Adrenal gland (tissue), 5 donors: Measurements from ENCODE around the gene CXADR.

Experiments used
- POLR2A ChIP-seq, 2 donors: fragments of 450-650 bp; IDR thresholded peaks; one replicate each; pipeline ENCODE4 v1.6.1; 2017; ENCODE audit warnings: antibody characterized with exemption in 2 of 2, mild to moderate bottlenecking in 2 of 2, moderate library complexity in 1 of 2
- TF ChIP-seq, protein P1 (sequence below), 6 experiments: fragments of 450-650 bp in 4 of 6; fragments of 200-600 bp in 2 of 6; sonication (generic) in 1 of 6; IDR thresholded peaks; 1 replicate in 5 of 6; 2 replicates in 1 of 6; pipeline versions ENCODE4 v1.5.1 to v1.8.0; 2016 to 2021; ENCODE audit warnings: antibody characterized with exemption in 6 of 6, mild to moderate bottlenecking in 2 of 6, moderate library complexity in 1 of 6
- donor health status: DM: no; HTN: no; CAD: no.

DNA sequence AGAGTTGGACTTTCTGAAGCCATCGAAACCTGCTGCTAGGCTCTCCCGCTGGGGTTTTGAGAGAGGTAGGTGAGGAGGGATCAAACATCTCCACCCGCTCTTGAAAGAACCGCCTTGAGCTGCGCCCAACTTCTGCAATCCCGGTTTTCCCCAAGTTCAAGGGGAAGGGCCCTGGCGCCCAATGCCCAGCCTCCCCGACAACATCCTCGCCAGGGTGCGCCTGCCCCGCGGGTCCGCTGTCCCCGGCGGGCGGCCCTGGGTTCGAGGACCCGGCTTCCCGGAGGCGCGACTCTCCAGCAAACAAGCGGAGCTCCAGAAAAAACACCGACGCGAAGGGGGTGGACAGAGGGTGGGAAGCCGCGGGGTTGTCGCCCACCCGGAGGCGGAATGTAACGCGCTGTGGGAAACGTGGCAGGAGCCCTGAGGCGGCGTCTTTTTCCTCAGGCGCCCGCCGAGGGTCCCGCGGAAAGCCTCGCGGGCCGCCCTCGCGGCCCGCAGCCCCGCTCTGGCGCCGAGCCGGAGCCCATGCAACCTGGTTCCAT, 99.3 kb downstream of the CXADR start:
- TF ChIP-seq, protein P1, sequence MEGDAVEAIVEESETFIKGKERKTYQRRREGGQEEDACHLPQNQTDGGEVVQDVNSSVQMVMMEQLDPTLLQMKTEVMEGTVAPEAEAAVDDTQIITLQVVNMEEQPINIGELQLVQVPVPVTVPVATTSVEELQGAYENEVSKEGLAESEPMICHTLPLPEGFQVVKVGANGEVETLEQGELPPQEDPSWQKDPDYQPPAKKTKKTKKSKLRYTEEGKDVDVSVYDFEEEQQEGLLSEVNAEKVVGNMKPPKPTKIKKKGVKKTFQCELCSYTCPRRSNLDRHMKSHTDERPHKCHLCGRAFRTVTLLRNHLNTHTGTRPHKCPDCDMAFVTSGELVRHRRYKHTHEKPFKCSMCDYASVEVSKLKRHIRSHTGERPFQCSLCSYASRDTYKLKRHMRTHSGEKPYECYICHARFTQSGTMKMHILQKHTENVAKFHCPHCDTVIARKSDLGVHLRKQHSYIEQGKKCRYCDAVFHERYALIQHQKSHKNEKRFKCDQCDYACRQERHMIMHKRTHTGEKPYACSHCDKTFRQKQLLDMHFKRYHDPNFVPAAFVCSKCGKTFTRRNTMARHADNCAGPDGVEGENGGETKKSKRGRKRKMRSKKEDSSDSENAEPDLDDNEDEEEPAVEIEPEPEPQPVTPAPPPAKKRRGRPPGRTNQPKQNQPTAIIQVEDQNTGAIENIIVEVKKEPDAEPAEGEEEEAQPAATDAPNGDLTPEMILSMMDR (IDR thresholded peaks at IDR 0.05): no peak
- no peak for TF ChIP-seq POLR2A (IDR thresholded peaks at IDR 0.05)
